HFFc6 (cell line): Measurements from ENCODE around the gene C19orf25. TPM values are rescaled to one million over a fixed set of nuclear protein-coding genes. Genes with fewer than 3 reads are reported as not detected.
A peak's percentile ranks its signal among the peaks of the same experiment; 100 is the strongest.

Experiments
- DNase-seq: peaks from one replicate; pipeline ENCODE4 v3.0.0-alpha.2; 2018
- H3K27ac Mint-ChIP-seq: 2 replicates; pipeline ENCODE4 v1.8.0; 2020; ENCODE audit warnings: mild to moderate bottlenecking, mixed read lengths
- H3K27me3 Mint-ChIP-seq: 2 replicates; pipeline ENCODE4 v1.8.0; 2021; ENCODE audit warnings: mild to moderate bottlenecking, moderate library complexity, mixed read lengths; ENCODE audit not compliant: insufficient read depth
- H3K36me3 Mint-ChIP-seq: 2 replicates; pipeline ENCODE4 v1.8.0; 2021; ENCODE audit warnings: low read depth, mixed read lengths
- H3K4me1 Mint-ChIP-seq: 2 replicates; pipeline ENCODE4 v1.8.0; 2020; ENCODE audit warnings: low read depth, mixed read lengths
- H3K4me3 Mint-ChIP-seq: 2 replicates; pipeline ENCODE4 v1.8.0; 2020; ENCODE audit warnings: mild to moderate bottlenecking, moderate library complexity, mixed read lengths
- H3K9me3 Mint-ChIP-seq: 2 replicates; pipeline ENCODE4 v1.8.0; 2020; ENCODE audit warnings: mild to moderate bottlenecking, mixed read lengths
- total RNA-seq, 6 experiments: library from RNA; stranded (reverse); fragmentation: NEBNext Ultra II Directional; extraction: Animal tissue kit (Norgen Biotek cat#: 25700); gene quantifications; 2 replicates in 1 of 6; 3 replicates in 5 of 6; pipeline ENCODE4 v1.2.3, GENCODE V29; 2021
- TF ChIP-seq, protein P1 (sequence below): fragments of 200-600 bp; sonication (generic); IDR thresholded peaks from 2 replicates; pipeline ENCODE4 v1.5.0; 2021; ENCODE audit warnings: antibody characterized with exemption, mild to moderate bottlenecking

The C19orf25 gene
- total RNA-seq, 6 experiments from 2014 or later, result 26.7 to 34.8 (median 29.6) TPM

DNA sequence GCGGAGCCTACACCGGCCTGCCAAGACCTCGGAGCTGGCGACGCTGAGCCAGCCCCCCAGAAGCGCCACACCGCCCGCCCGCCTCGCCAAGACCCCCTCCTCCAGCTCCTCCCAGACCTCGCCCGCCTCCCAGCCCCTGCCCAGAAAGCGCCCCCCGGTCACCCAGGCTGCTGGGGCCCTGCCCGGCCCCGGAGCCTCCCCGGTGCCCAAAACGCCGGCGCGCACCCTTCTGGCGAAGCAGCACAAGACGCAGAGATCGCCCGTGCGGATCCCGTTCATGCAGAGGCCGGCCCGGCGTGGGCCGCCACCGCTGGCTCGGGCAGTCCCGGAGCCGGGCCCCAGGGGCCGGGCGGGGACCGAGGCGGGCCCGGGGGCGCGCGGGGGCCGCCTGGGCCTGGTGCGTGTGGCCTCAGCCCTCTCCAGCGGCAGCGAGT, 10.2 kb downstream of the C19orf25 start:
- Mint-ChIP-seq H3K27ac (no peak overlapping the region), H3K36me3 (no peaks in the 10 kb centered on the region), H3K4me3 (peak overlapping the region; percentile 30; the same call in 1 of the 2 replicates), H3K9me3 (no peaks in the 10 kb centered on the region), H3K27me3 (peaks cover 8% of the 10 kb centered on the region), H3K4me1 (no peaks in the 10 kb centered on the region)
- DNase-seq, result no peak
- TF ChIP-seq, protein P1, sequence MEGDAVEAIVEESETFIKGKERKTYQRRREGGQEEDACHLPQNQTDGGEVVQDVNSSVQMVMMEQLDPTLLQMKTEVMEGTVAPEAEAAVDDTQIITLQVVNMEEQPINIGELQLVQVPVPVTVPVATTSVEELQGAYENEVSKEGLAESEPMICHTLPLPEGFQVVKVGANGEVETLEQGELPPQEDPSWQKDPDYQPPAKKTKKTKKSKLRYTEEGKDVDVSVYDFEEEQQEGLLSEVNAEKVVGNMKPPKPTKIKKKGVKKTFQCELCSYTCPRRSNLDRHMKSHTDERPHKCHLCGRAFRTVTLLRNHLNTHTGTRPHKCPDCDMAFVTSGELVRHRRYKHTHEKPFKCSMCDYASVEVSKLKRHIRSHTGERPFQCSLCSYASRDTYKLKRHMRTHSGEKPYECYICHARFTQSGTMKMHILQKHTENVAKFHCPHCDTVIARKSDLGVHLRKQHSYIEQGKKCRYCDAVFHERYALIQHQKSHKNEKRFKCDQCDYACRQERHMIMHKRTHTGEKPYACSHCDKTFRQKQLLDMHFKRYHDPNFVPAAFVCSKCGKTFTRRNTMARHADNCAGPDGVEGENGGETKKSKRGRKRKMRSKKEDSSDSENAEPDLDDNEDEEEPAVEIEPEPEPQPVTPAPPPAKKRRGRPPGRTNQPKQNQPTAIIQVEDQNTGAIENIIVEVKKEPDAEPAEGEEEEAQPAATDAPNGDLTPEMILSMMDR, result peak; percentile 26; the same call in 1 of the 2 replicates

DNA sequence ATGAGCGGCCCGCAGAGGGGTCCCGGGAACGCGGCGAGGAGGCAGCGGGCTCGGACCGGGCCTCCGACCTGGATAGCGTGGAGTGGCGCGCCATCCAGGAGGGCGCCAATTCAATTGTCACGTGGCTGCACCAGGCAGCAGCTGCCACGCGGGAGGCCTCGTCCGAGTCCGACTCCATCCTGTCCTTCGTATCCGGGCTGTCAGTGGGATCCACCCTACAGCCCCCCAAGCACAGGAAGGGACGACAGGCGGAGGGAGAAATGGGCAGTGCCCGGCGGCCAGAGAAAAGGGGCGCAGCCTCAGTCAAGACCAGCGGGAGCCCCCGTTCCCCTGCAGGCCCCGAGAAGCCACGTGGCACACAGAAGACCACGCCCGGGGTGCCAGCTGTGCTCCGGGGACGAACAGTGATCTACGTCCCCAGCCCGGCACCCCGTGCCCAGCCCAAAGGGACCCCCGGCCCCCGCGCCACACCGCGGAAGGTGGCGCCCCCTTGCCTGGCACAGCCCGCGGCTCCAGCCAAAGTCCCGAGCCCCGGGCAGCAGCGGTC, 10.7 kb downstream of the C19orf25 start:
- Mint-ChIP-seq H3K4me1 (no peaks in the 10 kb centered on the region), H3K9me3 (no peaks in the 10 kb centered on the region), H3K27me3 (peaks cover 6% of the 10 kb centered on the region), H3K36me3 (no peaks in the 10 kb centered on the region), H3K4me3 (peak overlapping the region; percentile 36; the same call in 1 of the 2 replicates), H3K27ac (no peak overlapping the region)
- TF ChIP-seq, protein P1, result no peak
- DNase-seq, result no peak

DNA sequence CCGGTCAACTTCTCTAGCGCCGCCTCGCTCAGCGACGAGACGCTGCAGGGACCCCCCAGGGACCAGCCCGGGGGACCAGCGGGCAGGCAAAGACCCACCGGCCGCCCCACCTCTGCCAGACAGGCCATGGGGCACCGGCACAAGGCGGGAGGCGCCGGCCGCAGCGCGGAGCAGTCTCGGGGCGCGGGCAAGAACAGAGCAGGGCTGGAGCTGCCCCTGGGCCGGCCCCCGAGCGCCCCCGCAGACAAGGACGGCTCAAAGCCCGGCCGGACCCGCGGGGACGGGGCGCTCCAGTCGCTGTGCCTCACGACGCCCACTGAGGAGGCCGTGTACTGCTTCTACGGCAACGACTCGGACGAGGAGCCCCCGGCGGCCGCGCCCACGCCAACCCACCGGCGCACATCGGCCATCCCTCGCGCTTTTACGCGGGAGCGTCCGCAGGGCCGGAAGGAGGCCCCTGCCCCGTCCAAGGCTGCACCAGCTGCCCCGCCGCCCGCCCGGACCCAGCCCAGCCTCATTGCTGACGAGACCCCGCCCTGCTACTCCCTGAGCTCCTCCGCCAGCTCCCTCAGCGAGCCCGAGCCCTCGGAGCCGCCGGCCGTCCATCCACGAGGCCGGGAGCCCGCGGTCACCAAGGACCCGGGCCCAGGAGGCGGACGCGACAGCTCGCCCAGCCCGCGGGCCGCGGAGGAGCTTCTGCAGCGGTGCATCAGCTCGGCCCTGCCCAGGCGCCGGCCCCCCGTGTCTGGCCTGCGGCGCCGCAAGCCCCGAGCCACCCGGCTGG, 11.3 kb downstream of the C19orf25 start:
- no peaks in the 10 kb centered on the region for H3K9me3 Mint-ChIP-seq
- peaks cover 6% of the 10 kb centered on the region for H3K27me3 Mint-ChIP-seq
- H3K27ac Mint-ChIP-seq, result no peak overlapping the region
- no peaks in the 10 kb centered on the region for H3K36me3 Mint-ChIP-seq
- H3K4me3 Mint-ChIP-seq, result no peak overlapping the region
- TF ChIP-seq, protein P1, result no peak
- DNase-seq, result no peak
- no peaks in the 10 kb centered on the region for H3K4me1 Mint-ChIP-seq

DNA sequence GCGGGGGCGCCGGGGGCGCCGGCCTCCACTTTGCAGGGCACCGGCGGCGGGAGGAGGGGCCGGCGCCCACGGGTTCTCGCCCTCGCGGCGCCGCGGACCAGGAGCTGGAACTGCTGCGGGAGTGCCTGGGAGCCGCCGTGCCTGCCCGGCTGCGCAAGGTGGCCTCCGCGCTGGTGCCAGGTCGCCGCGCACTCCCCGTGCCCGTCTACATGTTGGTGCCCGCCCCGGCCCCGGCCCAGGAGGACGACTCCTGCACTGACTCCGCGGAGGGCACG, 11.9 kb downstream of the C19orf25 start:
- peaks cover 6% of the 10 kb centered on the region for H3K27me3 Mint-ChIP-seq
- TF ChIP-seq, protein P1, result no peak
- H3K9me3 Mint-ChIP-seq, result no peaks in the 10 kb centered on the region
- no peak overlapping the region for H3K27ac Mint-ChIP-seq
- no peak overlapping the region for H3K4me3 Mint-ChIP-seq
- no peaks in the 10 kb centered on the region for H3K4me1 Mint-ChIP-seq
- H3K36me3 Mint-ChIP-seq, result no peaks in the 10 kb centered on the region
- no peak for DNase-seq

DNA sequence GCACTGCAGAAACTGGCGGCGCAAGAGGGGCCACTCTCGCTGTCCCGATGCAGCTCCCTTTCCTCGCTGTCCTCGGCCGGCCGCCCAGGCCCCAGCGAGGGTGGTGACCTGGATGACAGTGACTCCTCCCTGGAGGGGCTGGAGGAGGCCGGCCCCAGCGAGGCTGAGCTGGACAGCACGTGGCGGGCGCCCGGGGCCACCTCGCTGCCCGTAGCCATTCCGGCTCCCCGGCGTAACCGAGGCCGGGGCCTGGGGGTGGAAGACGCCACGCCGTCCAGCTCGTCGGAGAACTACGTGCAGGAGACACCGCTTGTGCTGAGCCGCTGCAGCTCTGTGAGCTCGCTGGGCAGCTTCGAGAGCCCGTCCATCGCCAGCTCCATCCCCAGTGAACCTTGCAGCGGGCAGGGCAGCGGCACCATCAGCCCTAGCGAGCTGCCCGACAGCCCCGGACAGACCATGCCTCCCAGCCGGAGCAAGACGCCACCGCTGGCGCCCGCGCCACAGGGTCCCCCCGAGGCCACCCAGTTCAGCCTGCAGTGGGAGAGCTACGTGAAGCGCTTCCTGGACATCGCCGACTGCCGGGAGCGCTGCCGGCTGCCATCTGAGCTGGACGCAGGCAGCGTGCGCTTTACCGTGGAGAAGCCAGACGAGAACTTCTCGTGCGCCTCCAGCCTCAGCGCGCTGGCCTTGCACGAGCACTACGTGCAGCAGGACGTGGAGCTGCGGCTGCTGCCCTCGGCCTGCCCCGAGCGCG, 12.4 kb downstream of the C19orf25 start:
- no peak for DNase-seq
- Mint-ChIP-seq H3K4me1 (no peaks in the 10 kb centered on the region), H3K9me3 (no peaks in the 10 kb centered on the region), H3K4me3 (no peak overlapping the region), H3K27ac (no peak overlapping the region), H3K27me3 (peaks cover 6% of the 10 kb centered on the region), H3K36me3 (no peaks in the 10 kb centered on the region)
- TF ChIP-seq, protein P1, result no peak
